GM23338 (cell line): Measurements from ENCODE around the gene NPSR1.

Source experiments
- CREB1 ChIP-seq: fragments of 250-450 bp; sonication (Bioruptor Pico); IDR thresholded peaks from 2 replicates; pipeline ENCODE4 v1.5.0; 2020; ENCODE audit warnings: low read depth, mild to moderate bottlenecking, moderate library complexity
- CTCF ChIP-seq, 2 experiments: fragments of 200-600 bp in 1 of 2; sonication (generic) in 1 of 2; conservative IDR thresholded peaks; 2 replicates each; pipeline versions ENCODE4 v1.5.1 to v1.6.1; 2016 to 2017; ENCODE audit warnings: antibody characterized with exemption in 2 of 2, low read depth in 2 of 2, mild to moderate bottlenecking in 2 of 2, moderate library complexity in 1 of 2
- EZH2 ChIP-seq: fragments of 200-600 bp; sonication (generic); IDR thresholded peaks from one replicate; pipeline ENCODE4 v1.8.0; 2017; ENCODE audit warnings: antibody characterized with exemption, mild to moderate bottlenecking, low read depth; ENCODE audit not compliant: unreplicated experiment
- JUNB ChIP-seq: IDR thresholded peaks from one replicate; pipeline ENCODE4 v1.6.1; 2016; ENCODE audit warnings: antibody characterized with exemption; ENCODE audit not compliant: unreplicated experiment
- POLR2AphosphoS5 ChIP-seq: IDR thresholded peaks from 2 replicates; pipeline ENCODE4 v1.6.1; 2016; ENCODE audit warnings: antibody characterized with exemption, low read depth
- REST ChIP-seq: IDR thresholded peaks from one replicate; pipeline ENCODE4 v1.6.1; 2018; ENCODE audit warnings: antibody characterized with exemption; ENCODE audit not compliant: unreplicated experiment

- TF ChIP-seq REST (no peak), CTCF (conservative IDR thresholded peaks at IDR 0.05; ENCODE audit: low read depth in 2 of 2) (no peak), CREB1 (CRISPR knock-in tag) (no peak), JUNB (no peak), EZH2 (no peak), POLR2AphosphoS5 (no peak)
These were observed 100.1 kb downstream of the NPSR1 start for GRCh38 chr7:34758111-34758601.
